Nucleus accumbens (tissue), 56 donors: ENCODE measurements around the gene SPEG.

Experiments
- DNase-seq, 56 donors: peaks; one replicate each; lab custom pipeline; 2025; lab: John Stamatoyannopoulos, UW

SPEG gene

GRCh38 chr2:219539926-219540678 is 105.5 kb downstream of the SPEG start:
- no peak for DNase-seq

- no peak for DNase-seq
Observed at GRCh38 chr2:219540784-219541504, 106.3 kb downstream of the SPEG start.

- DNase-seq: peak in 50 of 56 donors; percentile 12 to 91 (median 68)
Observed at GRCh38 chr2:219541611-219542180, 107.1 kb downstream of the SPEG start.

- peak in 8 of 56 donors; percentile 9 to 66 (median 52) for DNase-seq
Observed at GRCh38 chr2:219542931-219543595, 108.4 kb downstream of the SPEG start.

GRCh38 chr2:219543596-219544358 is 109.1 kb downstream of the SPEG start, which contains the start of the genes CHPF and TMEM198:
Gene CHPF, minus strand, starts transcription at chr2:219543809. Its CDS starts 271 bp downstream, at chr2:219543538.
Gene TMEM198, plus strand, starts transcription at chr2:219544028. Its CDS starts 700 bp downstream, at chr2:219544728.
- peak; percentile 87 to 100 (median 98) for DNase-seq

GRCh38 chr2:219544567-219544966 is 109.9 kb downstream of the SPEG start:
- DNase-seq: no peak

- no peak for DNase-seq
Observed at GRCh38 chr2:219545295-219545942, 110.8 kb downstream of the SPEG start.

- DNase-seq: no peak
Observed at GRCh38 chr2:219545943-219546352, 111.3 kb downstream of the SPEG start.

GRCh38 chr2:219547621-219548020 is 113.0 kb downstream of the SPEG start:
- no peak for DNase-seq
